HG02973 (cell line): Measurements from ENCODE around the gene ZSCAN25.
"Not testable (repeated sequence)": the region's sequence is repeated elsewhere in the genome, so short reads cannot be mapped to it uniquely, and the experiment has no call there.

Source experiments
- ATAC-seq: cut with Tn5 transposase; IDR thresholded peaks from one replicate; pipeline ENCODE4 v1.9.1; 2021; ENCODE audit warnings: moderate library complexity; ENCODE audit not compliant: unreplicated experiment

ZSCAN25 gene

DNA sequence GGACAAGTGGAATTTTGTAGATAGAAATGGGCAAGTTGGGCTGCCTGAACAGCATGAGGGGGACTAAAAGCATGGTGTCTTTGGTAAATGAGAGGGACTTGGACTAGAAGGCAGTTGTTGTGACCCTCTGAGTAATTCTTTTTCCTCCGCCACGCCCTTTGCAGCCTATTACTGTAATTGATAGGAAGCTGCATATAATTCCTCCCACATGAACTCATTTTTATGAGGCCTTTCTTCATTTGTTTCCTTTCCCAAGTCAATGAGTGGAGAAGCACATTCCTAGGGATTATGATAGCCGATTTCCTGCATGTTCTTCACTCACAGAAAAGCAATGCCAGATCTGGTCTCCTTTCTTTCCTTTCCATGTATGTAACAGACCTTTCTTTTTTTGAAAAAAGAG, 27.7 kb downstream of the ZSCAN25 start:
- ATAC-seq: no peak

DNA sequence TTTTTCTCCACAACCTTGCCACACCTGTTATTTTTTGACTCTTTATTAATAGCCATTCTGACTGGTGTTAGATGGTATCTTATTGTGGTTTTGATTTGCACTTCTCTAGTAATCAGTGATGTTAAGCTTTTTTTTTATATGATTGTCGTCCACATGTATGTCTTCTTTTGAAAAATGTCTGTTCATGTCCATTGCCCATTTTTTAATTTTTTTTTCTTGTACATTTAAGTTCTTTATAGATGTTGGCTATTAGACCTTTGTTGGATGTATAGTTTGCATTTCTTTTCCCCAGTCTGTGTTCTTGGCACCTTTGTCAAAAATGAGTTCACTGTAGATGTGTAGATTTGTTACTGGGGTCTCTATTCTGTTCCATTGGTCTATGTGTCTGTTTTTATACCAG, 28.8 kb downstream of the ZSCAN25 start:
- no peak for ATAC-seq

DNA sequence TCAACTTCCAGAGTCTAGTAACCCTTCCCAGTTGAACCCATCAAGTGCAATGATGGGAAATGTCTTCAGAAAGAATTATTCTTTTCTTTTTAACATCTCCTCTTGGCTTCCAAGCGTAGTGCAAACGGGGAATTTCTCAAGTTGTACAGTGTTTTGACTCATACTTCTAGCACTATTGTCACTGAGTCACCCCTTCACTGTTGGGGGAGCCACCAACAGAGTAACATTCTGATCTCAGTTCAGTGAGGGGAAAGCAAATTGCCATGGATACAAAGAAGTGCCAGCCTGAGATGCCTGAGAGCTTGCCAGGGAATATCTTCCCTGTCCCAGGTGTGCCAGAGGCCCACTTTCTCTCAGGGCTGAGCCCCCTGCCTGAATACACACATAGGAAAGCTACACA, 32.1 kb downstream of the ZSCAN25 start:
- ATAC-seq: no peak

DNA sequence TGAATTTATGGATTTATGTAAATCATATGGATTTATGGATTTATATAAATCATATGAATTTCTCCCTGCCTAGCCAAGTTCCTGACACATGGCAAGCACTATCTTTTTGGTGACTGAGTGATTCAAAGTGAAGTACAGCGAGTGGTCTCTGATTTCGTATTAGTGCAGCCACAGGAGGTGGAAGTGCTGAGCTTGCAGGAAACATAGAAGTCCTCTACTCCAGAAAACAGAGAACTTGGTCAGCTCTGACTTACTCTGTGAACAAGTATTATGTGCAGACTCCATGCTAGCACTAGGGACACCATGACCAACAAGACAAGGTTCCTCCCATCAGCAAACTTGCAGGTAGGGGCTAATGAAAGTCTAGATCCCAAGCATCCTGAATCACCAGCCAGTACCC, 34.5 kb downstream of the ZSCAN25 start:
- no peak for ATAC-seq

DNA sequence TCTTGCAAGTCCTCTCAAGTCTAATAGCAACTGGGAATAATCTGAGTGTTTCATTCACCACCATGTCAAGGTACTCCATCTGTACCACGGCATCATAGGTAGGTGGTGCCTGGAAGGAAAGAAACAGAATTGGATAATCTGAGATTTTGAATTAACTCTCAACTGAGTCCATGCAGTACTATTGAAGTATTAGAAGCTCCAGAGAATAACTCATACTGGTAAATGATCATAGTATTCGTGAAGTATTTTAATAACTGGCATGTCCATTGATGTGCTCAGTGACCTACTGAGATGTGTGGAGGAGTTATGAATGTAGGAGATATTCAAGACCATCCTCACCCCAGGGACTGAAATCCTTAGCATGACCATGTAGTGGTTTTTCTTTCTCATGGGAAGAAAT, 35.9 kb downstream of the ZSCAN25 start:
- ATAC-seq: no peak

DNA sequence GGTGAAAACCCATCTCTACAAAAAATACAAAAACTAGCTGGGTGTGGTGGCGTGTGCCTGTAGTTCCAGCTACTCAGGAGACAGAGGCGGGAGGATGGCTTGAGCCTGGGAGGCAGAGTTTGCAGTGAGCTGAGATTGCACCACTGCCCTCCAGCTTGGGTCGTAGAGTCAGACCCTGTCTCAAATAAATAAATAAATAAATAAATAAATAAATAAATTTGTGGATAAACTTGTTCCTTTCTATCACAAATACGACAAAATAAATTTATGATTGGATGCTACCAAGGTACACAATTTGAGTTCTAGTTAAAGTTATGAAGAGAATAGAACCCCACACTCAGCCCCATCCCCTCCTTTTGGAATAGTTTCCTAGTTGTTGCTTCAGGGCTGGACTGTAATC, 36.5 kb downstream of the ZSCAN25 start:
- not testable (repeated sequence) for ATAC-seq

DNA sequence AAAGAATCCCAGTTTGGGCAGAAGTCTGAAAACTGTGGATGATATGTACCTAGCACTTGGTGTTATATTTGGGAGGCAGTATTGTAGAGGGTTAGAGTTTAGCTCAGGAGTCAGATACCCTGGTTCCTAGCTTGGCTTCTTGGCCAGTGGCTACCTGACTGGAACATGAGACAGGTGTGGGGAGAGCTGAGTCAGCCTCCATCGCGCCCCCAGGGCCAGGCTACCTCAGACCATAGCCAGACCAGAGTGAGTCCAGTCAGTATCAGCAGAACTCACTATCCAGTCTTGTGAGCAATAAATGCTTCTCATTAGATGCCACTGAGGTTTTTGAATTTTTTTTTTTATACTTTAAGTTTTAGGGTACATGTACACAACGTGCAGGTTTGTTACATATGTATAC, 37.0 kb downstream of the ZSCAN25 start:
- ATAC-seq: no peak

DNA sequence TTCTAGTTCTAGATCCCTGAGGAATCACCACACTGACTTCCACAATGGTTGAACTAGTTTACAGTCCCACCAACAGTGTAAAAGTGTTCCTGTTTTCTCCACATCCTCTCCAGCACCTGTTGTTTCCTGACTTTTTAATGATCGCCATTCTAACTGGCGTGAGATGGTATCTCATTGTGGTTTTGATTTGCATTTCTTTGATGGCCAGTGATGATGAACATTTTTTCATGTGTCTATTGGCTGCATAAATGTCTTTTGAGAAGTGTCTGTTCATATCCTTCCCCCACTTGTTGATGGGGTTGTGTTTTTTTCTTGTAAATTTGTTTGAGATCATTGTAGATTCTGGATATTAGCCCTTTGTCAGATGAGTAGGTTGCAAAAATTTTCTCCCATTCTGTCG, 37.9 kb downstream of the ZSCAN25 start:
- ATAC-seq: not testable (repeated sequence)

DNA sequence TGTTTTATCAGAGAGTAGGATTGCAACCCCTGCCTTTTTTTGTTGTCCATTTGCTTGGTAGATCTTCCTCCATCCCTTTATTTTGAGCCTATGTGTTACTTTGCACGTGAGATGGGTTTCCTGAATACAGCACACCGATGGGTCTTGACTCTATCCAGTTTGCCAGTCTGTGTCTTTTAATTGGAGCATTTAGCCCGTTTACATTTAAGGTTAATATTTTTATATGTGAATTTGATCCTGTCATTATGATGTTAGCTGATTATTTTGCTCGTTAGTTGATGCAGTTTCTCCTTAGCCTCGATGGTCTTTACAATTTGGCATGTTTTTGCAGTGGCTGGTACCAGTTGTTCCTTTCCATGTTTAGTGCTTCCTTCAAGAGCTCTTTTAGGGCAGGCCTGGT, 41.1 kb downstream of the ZSCAN25 start:
- not testable (repeated sequence) for ATAC-seq

DNA sequence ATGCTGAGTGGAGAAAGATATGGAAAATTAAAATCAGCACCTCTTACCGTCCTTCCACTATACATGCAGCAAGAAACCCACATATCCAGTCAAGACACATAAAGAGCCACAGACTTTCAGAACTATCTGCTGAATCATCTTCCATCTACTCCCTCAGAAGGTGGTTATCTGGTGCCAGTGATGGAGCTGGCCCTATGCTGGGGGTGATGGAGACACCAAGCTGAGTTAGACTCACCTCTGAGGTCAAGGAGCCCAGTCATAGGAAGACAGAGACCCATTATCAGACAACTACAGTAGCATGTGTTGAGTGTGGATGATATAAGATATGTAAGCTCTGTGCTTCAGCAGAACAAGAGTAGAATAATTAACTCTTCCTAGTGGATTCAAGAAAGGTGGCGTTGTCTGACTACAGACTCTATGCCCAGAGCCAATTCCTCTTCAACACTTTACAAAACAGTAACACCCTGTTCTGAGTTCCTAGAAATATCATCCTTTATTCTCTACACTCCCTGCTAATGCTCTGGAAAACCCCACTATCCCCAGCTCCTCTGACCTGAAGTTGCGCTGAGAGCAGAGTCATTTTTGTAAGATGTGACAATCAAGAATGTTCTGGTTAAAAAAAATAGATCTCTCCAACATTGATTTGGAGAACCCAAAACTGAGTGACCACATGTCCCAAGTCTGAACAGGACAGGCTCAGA, 48.7 kb downstream of the ZSCAN25 start:
- no peak for ATAC-seq

DNA sequence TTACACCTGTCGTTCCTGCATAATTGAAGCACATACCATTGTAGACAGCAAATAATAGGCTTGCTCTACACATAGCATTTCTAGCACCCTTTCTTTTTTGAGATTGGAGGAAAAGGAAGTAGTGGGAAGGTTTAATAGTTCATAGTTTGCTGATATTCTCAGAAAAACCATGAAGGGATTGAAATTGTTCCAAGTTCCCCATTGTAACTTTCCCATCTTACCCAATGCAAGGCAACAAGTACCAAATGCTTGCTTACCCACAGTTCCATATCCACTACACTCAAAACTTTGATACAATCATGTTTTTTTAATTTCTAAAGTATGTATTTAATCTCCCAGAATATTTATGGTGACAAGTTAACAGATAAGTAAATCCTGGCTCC, 49.3 kb downstream of the ZSCAN25 start:
- ATAC-seq: no peak

DNA sequence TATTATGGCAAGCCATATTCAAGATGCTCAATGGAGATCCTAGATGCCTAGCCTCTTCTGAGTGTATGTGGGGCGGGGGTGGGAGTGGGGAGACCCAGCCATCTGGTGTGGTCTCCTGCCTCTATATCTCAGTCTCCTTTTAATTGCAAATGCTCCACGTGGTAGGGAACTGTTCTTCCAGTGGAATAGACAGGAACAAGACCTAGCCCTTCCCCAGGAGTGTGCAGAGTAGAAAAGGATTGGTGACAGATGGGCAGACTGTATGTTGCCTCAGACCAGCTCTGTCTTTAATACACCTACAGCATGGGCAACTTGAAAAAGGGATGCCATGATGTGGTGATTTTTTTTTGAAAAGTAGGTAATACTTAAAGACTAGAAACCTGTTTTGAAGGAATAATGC, 50.4 kb downstream of the ZSCAN25 start:
- ATAC-seq: no peak

DNA sequence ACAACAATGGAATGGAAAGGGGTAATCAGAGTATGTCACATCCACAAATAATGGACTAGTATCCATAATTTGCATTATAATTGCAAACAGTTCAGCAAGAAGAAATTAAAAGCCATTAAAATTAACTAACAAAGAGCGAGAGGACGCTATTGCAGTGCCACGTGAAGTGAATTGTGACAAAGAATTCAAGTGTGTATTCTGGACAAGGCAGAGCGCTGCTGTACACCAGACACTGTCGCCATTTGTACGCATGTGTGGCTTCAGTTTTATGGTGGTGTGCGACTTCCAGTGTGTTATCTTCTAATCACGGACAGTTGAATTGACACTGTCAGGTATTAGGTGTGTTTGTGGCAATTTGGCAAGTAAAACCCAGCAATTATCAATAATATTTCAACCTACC, 51.8 kb downstream of the ZSCAN25 start:
- ATAC-seq: no peak

DNA sequence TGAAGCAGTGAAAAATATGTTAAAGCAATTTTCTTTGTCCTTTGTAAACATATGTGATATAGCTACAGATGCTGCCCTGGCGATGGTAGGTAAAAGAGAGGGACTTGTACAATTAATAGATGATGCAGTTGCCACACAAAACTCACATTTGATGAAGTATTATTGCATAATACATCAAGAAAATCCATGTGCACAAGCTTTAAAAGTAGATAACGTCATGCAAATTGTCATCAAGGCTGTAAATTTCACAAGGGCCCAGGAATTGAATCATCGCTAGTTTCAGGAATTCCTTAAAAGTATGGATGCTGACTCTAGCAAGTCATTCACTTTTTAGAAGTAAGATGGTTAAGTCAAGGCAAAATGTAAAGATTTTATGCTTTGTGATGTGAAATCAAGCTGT, 53.0 kb downstream of the ZSCAN25 start:
- ATAC-seq: no peak

DNA sequence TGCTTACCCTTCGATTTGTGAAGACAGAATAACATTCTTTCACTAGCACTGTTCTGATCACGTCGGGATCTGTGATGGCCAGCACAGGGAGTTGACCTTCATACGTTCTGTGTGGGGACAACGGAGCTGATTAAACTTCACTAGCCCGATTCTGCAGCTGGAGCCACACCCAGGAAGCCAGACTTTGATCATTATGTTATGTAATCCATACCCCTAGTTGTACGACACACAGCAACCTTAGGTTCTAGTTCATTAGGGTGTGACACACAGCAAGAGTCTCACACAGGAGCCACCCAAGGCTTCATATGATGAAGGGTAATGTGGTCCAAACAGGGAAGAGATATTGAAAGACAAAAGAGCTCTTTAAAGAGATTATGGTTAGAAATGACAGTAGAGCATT, 55.8 kb downstream of the ZSCAN25 start:
- no peak for ATAC-seq

DNA sequence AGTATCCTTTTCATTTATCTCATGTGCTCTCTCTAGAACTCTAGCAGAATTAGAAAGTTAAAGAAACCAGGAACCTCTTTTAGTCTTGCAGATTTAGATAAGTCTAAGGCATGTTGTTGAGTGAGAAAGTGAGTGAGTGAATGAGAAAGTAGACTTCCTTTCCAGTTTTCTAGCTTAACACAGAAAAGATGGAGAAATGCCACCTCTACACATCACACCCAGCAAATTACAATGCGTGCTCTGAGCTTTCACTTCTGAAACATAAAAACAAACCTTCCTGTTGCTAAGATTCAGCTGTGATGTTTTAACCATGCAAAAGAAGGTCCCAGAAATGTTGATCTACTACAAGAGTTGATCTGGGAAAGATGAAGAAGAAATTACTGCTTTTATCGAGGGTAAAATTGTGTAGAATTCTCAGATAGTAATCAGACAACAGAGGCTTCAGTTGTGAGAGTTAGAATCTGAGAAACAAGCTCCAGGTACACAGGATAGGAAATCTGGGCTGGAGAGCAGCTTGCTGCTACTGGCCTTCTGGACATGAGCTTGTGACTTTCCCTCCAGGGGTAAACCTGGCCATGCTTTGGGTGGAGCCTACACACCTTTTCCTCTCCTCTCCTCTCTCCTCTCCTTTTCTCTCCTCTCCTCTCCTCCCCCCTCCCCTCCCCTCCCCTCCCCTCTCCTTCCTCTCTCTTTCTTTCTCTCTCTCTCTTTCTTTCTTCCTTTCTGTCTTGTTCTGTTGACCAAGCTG, 58.4 kb downstream of the ZSCAN25 start:
- ATAC-seq: no peak

DNA sequence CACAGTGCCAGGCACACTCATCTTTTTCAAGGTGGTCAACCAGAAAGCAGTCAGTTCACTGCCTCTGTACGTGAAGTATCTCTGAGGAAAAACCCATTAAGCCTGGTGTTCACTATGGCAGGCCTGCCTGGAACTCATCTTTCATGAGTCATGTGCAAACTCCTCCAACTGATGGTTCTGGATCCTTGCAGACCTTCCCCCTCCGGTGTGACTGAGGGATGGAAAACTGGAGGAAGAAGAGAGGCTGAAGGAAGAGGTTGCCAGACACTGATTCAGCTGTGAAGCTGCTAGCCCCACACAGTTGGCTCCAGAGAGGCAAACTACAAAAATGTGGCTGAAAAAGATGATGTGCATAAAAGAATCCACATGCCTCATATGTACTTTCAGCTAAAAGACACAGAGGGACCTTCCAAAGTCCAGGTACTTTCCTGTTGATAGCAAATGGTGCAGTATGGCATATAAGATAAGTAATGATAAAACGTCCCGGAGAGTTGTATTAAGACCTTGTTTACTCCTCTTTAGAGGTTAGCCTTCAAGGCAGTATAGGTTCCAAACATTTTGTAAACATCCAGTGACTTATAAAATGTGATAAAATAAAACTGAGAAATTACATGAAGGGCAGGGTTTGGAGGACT, 60.4 kb downstream of the ZSCAN25 start:
- no peak for ATAC-seq

DNA sequence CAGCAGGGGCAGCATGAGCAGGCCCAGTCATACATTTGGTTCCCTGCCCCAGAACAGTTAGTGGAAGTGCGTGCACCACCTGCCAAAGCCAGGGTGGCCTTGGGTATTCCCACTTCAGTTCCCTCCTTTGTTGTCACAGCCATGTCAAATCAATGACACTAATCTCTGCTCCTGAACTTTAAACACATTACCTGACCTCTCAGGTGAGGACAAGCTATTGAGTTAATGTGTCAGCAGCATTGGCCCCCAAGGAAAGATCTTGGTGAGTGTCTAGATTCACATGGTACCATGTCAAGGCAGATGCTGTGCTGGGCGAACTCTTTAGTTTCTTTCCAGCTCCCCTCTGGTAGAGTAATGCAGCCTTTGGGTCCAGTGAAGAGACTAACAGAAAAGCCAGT, 60.9 kb downstream of the ZSCAN25 start:
- ATAC-seq: no peak

DNA sequence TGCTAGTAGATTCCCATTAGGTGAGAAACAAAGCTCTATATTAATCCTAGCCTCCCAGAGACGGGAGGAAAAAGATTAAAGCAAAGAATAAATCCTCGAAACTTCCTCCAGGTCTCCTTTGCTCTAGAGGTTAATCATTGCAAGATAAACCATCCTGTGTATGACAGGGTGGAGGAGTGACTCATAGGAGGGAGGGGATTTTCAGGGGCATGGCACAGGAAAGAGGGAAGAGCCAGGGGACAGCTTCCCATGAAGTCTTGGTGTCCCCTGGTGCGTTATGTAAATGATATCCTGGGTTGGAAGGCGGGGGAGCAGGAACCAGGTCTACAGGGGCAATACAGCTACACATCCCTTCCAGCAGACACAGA, 62.3 kb downstream of the ZSCAN25 start:
- no peak for ATAC-seq

DNA sequence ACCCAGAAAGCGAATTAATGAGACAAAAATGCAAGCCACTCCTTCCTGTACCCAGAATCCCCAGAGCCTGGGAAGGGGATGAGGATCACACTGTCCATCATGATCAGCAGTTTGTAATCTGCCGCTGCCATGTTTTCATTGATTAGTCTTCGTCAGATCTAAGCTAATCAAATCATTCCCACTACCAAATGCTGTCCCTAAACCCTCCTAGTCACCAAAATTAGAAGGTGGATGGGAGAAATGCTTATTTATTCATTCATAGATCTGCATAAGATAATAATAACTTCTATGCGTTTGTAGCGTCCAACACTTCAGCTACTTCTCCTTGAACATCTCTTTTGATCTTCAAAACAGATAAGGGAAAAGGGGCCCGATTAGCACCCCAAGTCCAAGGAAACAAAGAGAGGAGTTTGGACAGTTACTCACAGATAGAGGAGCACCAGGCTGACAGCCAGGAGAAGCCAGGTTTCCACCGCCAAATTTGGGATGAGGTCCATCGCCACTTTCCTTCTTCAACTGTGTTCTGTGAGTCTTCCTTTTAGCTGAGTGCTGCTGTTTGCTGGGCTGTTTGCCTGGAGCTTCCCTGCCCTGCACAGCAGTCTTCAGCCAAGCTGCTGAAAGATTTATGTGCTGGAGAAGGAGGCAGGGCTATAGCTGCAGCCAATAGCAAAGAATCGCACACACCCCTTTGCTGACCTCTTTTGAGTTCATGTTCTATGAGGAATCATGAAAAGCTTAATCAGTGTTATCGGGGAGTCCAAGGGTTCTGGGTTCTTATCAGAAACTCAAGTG, 62.9 kb downstream of the ZSCAN25 start, which contains the start of gene CYP3A5:
TSS of gene CYP3A5 (minus strand) at position 597 of the 792 bp plus-strand sequence. CDS start at position 497, 100 bp downstream.
- ATAC-seq: no peak
